NCI-H345 treated with DMSO at 0.1 percent for 48 hours (cell line): ENCODE data around the gene IFNLR1.
A peak's percentile ranks its signal among the peaks of the same experiment; 100 is the strongest.
"Not testable (repeated sequence)": the region's sequence is repeated elsewhere in the genome, so short reads cannot be mapped to it uniquely, and the experiment has no call there.

ENCODE experiments used
- DNase-seq: peaks from one replicate; lab custom pipeline; 2025; ENCODE audit not compliant: unreplicated experiment; lab: John Stamatoyannopoulos, UW

IFNLR1 gene

DNA sequence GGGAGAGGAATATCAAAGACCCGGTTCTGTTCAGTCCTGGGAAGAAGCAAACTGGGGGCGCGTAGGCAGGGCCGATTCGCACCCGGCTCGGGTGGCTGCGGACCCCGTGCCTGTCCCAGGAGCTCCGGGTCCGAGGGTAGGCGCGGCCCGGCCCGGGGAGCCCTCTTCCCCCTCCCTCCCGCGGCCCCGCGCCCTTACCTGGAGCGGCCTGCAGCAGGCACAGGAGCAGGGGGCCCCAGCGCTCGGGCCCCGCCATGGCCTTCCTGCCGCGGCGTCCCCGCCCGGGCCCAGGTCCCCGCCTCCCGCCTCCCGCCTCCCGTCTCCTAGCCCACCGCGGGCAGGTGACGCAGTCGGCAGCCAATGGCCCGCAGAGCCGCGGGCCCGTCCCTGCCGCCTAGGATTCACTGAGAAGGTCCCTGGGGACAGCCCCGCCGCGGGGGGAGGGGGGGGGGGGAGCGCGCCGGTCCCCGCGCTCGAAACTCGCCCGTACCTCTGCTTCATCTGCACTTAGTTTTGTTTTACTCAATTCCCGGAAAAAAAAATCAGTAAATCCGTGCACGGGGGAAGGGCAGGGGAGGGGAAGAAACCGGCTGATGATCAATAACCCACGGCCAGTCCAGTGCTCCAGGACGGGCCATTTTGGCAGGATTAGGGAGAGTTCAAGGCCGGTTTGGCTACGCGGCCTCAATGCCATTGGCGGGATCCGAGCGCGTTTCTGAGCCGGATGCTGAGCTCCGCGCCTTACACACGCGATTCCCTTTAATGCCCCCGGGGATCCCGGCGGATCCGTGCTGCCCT lies at the start of gene IFNLR1:
TSS of gene IFNLR1 (minus strand) at position 297 of the 798 bp plus-strand sequence. CDS start at position 256, 41 bp downstream.
- peak; percentile 70 for DNase-seq

DNA sequence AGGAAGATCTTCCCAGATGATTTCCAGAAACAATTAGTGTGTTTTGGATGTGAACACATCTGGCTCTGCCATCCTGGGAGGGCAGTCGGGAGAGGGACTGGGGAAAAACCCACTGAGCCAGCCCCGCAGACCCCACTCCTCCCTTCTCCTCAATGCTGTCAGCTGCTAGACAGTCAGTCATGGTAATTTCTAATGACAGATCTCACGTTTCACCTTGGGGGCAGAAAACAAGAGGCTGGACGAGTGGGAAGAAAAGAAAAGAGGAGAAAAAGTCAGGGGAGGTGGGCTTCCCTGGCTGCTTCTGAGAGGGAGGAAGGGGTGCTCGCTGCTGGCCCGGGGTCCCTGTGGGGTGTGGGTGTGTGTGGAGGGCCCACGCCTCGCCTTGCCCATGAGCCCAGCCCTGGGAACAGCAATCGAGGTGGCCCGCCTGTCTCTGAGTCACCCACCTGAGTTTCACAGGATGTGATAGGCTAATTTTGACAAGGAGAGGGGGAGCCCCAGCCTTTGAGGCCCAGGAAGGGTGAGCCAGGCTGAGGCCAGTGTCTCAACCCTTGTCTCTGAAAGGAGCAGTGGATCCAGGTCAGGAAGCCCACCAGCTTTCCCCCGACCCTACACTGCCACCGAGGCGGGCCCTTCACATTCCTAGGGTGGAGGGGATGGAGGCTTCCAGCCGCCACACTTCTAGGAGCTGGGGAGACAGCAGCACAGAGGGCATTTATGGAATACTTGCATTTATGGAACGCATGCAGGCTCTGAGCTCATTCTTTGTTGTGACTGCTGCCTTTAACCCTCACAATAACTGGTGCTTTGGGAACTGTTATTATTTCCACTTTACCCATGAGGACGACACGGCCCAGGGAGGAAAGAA lies 49.1 kb upstream of the IFNLR1 start:
- DNase-seq: no peak

DNA sequence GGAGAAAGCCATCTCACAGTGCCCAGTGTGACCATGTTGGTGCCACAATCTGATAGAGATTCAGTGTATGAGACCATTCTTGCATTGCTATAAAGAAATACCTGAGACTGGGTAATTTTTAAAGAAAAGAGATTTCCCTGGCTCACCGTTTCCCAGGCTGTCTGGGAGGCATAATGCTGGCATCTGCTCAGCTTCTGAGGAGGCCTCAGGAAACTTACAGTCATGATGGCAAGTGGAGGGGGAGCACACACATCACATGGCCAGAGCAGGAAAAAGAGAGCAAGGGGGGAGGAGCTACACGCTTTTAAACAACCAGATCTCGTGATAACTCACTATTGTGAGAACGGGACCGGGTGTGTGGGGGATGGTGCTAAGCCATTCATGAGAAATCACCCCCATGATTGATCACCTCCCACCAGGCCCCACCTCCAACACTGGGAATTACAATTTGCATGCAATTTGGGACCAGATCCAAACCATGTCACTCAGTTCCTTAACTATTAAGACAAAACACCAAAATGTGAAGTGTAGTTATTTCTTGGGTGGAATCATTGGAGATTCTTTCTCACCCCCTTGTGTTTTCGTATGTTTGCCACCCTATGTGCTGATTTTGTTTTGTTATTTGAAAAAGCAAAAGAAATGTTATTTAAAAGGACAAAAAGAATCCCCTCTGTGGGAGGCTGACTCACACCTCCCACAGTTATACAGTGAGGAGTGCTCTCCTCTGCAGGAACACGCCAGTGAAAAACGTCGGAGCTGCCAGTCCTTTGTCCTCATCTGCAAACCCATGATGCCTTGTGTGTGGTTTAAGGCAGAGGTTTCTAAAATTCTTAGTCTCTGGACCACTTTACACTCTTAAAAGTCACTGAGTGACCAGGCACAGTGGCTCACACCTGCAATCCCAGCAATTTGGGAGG lies 46.9 kb upstream of the IFNLR1 start:
- DNase-seq: no peak

DNA sequence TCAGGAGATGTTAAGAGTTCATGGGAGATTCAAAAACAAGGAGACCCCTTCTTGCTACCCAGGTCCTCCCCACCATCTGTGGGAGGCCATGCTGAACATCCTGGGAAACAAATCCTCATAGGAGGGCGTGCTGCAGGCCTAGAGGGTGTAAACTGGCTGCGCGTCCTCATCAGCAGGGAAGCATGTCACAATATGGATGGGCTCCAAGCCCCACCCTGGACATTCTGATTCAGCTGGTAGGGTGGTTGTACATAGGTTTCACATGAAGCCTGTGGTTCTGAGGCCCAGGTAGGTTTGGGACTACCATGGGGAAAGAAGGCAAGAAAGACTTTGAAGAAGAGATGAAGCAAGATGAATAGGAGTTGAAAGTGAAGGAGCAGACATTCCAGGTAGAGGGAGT lies 44.6 kb upstream of the IFNLR1 start:
- DNase-seq: no peak

DNA sequence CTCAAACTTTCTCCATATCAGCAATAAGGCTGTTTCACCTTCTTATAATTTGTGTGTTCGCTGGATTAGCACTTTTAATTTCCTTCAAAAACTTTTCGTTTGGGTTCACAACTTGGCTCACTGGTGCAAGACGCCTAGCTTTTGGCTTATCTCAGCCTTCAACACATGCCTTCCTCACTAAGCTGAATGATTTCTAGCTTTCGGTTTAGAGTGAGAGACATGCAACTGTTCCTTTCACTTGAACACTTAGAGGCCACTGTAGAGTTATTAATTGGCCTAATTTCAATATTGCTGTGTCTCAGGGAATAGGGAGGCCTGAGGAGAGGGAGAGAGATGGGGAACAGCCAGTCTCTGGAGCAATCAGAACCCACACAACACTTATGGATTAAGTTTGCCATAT lies 41.2 kb upstream of the IFNLR1 start:
- no peak for DNase-seq

DNA sequence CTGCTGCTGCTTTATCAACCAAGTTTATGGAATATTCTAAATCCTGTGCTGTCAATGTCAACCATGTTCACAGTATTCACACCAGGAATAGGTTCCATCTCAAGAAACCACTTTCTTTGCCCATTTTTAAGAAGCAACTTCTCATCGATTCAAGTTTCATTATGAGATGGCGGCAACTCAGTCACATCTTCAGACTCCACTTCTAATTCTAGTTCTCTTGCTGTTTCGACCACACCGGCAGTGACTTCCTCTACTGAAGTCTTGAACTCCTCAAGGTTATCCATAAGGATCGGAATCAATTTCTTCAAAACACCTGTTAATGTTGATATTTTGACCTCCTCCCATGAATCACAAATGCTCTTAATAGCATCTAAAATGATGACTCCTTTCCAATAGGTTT lies 39.7 kb upstream of the IFNLR1 start:
- no peak for DNase-seq

DNA sequence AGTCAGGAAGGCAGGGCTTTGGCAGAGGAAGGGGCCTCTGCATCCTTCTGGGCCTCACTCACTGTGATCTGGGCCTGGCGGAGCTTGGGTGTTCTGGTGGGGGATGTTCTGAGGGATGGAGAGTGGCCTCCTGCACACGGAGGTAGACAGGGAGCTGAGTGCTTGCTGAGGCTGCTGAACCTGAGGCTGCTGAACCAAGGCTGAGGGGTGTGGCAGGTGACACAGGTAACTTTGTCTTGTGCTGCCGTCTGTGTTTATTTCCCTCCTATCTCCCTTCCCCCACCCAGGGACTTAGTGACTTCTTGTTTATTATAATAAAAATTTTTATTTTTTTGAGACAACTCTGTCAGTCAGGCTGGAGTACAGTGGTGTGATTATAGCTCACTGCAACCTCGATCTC lies 37.7 kb upstream of the IFNLR1 start:
- no peak for DNase-seq

DNA sequence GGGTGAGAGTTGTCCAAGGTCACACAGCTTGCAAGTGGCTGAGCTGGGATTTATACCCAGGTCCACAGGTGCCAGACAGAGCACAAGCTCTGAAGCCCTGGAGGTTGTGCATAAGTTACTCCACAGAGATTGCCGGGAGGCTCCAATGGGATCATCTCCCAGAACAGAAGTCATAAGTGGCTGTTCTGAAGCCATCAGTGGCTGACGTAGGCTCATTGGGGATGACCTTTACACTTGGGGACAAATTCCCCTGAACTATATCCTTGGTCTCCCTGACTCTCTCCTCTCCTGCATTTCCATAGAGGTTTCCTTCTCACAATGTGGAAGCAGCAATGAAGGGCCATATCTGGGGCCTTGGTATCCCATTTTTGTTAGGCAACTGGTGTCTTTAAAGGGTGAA lies 37.0 kb upstream of the IFNLR1 start:
- DNase-seq: no peak

DNA sequence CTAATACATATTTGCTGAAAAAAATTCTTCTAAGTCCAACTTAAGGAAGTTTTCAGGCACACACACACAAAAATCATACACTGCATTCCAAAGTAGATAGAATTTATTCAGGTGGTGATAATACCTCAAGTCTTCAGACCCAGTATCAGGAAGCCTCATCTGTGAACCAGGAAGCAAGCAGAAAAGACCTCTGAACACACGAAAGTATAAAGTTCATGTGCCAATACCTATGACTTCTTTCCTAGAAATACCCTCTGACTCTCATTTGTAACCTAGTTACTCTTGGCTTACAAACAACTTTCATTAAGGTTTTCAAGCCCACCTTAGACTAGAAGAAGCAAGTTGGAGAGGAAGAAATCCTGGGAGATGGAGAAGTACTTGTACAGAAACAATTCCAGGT lies 35.7 kb upstream of the IFNLR1 start:
- no peak for DNase-seq

DNA sequence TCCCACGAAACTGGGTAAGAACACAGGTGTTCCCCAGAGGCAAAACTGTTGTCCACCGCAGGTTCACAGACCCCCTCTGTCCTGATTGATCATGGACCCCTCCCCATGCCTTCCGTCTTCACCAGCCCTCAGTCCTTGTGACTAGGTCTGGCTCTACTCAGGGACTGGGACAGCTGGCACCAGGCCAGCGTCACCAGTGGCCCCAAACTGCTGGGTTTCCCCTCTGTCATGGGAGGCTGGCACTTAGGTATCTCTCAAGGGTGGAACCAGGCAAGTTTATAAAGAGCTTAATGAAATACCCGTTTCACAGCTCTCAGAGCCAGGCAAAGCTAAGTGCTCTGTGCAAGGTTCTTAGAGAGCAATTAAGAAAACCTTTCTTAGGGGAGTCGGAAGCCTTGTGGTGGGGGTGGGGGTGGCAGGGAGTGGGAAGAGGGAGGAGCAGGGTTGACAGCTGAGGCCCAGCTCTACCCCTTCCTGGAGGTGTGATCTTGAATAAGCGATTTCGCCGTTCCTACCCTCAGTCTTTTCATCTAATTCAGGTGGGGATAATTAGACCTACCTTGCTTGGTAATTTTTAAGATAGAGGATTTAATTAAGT lies 35.0 kb upstream of the IFNLR1 start:
- DNase-seq: no peak

DNA sequence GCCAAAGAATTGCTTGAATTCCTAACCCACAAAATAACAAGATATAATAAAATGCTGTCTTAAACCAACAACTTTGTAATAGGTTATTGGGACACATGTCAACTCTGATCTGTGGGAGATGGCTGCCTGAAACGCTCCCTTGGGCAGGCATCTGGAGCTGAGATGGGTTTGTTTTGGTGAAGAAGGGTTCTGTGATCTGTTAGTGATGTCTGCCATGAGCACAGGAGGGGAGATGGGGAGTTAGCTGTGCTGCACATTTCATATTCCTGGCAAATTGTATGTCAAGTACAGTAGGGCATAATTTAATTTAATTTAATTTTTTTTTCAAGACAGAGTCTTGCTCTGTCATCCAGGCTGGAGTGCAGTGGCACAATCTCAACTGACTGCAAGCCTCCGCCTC lies 34.2 kb upstream of the IFNLR1 start:
- DNase-seq: no peak

DNA sequence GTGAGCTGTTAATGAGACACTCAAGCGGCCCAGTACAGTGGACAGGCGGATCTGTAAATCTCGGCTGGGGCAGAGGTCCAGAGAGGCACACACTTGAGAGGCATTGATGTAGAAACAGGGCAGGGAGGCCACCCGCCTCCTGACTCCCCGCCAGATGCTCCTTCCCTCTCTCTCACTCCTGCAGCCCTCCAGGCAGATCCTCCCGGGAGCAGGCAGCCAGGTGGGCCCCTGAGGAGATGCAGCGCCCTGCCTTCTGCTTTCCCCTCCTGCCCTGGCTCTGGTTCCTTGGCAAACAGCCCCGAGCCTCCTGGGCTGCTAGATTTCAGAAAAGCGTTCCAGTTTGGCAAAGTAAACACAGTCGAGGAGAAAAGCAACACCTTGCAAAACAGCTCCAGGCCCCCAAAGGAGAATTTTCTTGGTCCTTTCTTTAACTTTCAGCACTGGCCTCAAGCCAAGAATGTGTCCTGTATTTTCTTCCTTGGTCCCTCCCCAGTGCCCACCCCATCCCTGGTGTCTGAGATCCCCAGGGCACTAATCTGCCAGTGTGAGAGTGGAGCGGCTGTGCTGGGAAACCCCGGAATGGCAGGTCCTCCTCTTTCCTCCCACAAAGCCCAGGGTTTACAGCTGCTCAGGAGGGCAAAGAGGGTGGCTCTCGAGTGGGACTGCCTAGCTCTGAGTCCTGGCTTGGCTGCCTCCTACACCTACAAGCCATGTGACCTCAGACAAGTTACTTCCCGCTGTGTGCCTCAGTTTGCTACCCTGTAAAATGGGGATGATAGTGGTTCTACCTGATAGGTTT lies 29.4 kb upstream of the IFNLR1 start:
- peak; percentile 52 for DNase-seq

DNA sequence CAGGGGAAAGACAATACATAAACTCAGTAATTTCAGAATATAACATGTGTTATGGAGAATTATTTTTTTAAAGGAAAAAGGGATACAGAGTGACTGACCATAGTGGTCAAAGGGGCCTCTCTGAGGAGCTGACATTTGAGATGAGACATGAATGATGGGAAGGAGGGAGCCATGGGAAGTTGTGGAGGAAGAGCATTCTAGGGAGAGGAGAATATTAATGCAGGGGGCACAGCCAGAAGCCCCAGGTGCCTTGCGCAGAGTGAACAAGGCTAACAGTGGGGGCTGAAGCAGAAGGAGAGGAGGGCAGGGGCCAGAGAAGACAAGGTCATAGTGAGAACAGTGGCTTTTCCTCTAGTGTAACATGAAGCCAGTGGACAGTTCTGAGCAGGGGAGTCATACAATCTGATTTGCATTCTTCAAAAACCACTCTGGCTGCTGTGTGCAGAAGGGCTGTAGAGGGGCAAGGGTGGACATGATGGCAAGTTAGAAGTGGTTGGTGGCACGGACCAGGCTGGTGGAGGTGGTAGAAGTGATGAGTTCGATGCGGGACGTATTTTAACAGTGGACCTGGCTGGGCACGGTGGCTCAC lies 28.2 kb upstream of the IFNLR1 start:
- no peak for DNase-seq

DNA sequence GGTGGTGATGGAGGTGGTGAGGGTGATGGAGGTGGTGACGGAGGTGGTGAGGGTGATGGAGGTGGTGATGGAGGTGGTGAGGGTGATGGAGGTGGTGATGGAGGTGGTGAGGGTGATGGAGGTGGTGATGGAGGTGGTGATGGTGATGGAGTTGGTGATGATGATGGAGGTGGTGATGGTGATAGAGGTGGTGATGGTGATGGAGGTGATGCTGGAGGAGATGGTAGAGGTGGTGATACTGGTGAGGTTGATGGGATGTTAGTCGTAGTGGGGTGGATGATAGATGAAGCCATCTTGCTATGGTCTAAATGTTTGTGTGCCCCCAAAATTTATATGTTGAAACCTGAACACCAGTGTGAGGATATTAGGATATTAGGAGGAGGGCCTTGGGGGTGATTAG lies 25.3 kb upstream of the IFNLR1 start:
- DNase-seq: no peak

DNA sequence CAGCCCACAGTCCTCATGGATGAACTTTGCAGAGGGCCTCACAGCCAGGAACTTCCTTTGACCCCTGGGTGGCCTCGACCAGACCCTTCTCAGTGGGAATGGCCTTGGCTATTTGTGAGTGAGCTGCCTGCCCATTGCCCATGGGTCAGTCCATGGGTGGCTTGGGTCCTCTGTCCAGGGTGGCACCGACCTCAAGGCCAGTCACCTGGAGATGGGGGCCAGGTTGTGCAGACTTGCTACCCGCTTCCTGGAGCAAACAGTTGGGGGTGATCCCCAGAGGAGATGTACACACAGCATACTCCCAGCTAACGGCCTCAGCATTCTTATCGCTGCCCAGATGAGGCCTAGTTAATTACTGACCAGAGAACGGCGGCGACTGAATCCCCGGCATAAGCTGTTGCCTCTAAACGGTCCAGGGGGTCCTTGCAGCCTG lies 23.1 kb upstream of the IFNLR1 start:
- DNase-seq: no peak

DNA sequence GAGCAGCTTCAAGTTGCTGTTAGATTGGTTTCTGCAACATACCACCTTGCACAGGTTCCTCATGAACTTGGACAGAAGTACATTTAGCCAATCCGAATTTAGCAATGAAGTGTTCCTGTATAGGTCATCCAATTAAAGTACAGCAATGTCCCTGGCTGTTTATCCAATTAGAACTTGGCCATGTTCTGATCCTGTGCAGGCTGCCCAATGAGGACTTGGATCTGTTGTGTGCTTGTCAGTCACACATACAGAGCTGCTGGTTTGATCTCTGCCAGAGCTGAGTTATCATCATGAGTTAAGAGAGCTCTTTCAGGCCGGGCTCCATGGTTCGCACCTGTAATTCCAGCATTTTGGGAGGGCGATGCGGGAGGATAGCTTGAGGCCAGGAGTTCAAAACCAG lies 22.0 kb upstream of the IFNLR1 start:
- DNase-seq: no peak

DNA sequence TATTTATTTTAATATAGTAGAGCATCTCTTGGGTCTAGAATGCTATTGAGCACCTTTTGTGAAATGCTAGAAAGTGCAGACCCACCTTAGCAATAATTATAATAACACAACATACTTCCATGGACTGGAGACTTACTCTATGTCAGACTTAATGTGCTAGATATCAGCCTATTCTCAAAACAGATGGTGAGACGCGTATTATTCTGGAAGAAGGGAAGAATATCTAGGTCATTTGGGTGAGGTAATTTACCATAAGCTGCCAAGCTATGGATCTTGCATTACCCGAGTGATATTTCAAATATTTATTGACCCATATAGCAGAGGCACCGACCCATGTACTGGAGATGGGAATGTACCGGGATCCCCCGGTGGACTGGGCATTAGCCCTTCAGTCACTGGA lies 20.6 kb upstream of the IFNLR1 start:
- DNase-seq: no peak

DNA sequence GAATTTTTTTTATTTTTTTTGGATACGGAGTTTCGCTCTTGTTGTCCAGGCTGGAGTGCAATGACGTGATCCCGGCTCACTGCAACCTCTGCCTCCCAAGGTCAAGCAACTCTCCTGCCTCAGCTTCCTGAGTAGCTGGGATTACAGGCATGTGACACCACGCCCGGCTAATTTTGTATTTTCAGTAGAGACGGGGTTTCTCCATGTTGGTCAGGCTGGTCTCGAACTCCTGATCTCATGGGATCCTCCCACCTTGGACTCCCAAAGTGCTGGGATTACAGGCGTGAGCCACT lies 20.3 kb upstream of the IFNLR1 start:
- DNase-seq: not testable (repeated sequence)

DNA sequence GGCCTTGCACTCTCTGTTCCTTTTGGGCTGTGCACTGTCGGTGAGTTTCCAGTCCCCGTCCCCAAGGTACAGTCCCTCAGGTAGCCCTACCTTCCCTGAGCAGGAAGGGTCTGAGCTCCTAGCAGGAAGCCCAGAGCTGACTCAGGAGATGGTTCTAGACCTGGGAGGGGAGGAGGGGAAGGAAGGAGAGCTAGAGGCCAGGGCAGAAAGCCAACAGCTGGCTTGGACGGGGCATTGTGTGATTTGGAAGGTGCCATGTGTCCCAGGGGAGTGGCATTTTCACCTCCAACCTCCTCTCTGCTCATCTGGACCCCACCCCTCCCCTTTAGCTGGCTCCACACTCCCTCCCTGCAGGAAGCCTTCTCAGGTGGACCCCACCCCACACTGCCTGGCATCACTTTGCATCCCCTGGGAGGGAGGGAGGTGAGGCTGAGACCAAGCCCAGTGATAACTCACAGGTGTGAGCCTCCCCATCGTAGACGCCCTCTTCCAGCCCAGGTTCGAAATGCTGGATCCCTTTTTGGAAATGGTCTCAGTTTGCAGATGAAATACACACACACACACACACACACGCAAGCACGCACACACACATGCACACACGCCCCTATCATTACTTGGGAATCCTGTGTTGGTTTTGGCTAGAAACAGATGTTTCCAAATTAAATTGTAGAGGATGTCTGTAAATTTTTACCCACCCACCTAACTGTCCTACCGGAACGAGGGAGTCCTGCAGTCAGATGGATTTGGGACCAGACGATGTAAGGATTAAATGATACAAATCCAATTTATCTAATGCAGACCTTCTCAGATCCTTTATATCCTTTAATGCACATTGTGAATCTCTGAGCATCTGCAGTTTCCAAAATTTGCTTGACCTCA lies 19.7 kb upstream of the IFNLR1 start:
- no peak for DNase-seq
